Activated naive CD4-positive, alpha-beta T cell treated with anti-CD3 and anti-CD28 coated beads, Interleukin-2, amount 10 ng/mL, durations not matched to agents 7 days and 5 days (primary cell): Measurements from ENCODE around the gene IGF2BP3.

Experiments used
- CTCF ChIA-PET: fragments of 350-600 bp; sonication (Branson Sonifier 250); formaldehyde crosslinking; loops from one replicate; lab custom pipeline; 2021; ENCODE audit warnings: antibody characterized with exemption; lab: Charles Lee
- DNase-seq: peaks from one replicate; pipeline ENCODE4 v3.0.0-alpha.2; 2020
- H3K27ac Mint-ChIP-seq: one replicate; pipeline ENCODE4 v1.8.0; 2021; ENCODE audit warnings: mild to moderate bottlenecking, moderate library complexity, mixed read lengths
- H3K27me3 Mint-ChIP-seq: one replicate; pipeline ENCODE4 v1.8.0; 2021; ENCODE audit warnings: mild to moderate bottlenecking, mixed read lengths
- H3K36me3 Mint-ChIP-seq: one replicate; pipeline ENCODE4 v1.8.0; 2021; ENCODE audit warnings: mixed read lengths
- H3K4me1 Mint-ChIP-seq: one replicate; pipeline ENCODE4 v1.8.0; 2021; ENCODE audit warnings: mixed read lengths
- H3K4me3 Mint-ChIP-seq: one replicate; pipeline ENCODE4 v1.8.0; 2021; ENCODE audit warnings: mild to moderate bottlenecking, moderate library complexity, mixed read lengths
- H3K9me3 Mint-ChIP-seq: one replicate; pipeline ENCODE4 v1.8.0; 2021; ENCODE audit warnings: mixed read lengths

IGF2BP3 gene

DNA sequence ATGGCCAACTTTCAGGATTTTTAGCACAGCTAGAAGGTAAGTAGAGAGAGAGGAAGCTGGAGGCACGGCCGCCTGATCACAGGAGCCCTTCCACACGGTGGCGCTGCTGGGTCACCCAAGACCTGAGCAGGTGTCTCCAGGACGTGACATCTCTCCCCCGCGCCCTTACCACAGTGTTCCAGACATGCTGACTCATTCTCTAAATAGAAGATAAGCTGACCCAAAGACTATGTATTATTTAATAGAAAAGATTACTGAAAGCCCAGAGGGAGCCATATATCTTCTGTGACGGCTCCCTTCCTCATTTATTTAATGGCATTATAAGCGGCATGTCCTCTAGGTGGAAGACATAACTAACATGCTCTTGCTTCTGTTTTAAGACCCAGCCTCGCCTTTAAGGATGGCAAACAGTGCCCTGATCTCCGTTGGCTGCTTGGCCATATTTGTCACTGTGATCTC is 197.1 kb downstream of the IGF2BP3 start:
- CTCF ChIA-PET, result interaction anchor here (0.6 to 7.4 kb wide), 33 partner anchors 9 to 708 kb away, joined by 3 to 76 read pairs (median 5); partner anchors contain the start of genes MALSU1 and NUP42
- peaks cover 13% of the 10 kb centered on the region for H3K27me3 Mint-ChIP-seq
- H3K4me1 Mint-ChIP-seq, result peaks cover 12% of the 10 kb centered on the region
- H3K9me3 Mint-ChIP-seq, result no peaks in the 10 kb centered on the region
- H3K4me3 Mint-ChIP-seq, result peak overlapping the region; percentile 46
- no peak overlapping the region for H3K27ac Mint-ChIP-seq
- no peaks in the 10 kb centered on the region for H3K36me3 Mint-ChIP-seq
- DNase-seq, result peak; percentile 94

DNA sequence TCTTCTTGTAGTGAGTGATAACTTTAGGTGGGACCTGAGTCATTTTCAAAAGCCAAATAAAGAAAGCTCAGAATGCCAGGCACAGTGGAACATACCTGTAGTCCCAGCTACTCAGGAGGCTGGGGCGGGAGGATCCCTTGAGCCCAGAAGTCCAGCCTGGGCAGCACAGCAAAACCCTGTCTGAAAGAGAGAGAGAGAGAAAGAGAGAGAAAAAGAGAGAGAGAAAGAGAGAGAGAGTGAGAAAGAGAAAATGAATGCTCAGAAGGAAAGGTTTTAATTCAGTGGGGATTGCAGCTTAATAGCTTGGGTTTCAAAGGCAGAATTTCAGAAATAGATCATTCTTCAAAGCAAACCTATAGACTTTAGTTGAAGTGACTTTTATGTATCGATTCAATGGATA is 198.0 kb downstream of the IGF2BP3 start:
- H3K9me3 Mint-ChIP-seq, result no peaks in the 10 kb centered on the region
- peaks cover 12% of the 10 kb centered on the region for H3K4me1 Mint-ChIP-seq
- no peak overlapping the region for H3K27ac Mint-ChIP-seq
- DNase-seq, result no peak
- H3K27me3 Mint-ChIP-seq, result peaks cover 13% of the 10 kb centered on the region
- H3K4me3 Mint-ChIP-seq, result no peak overlapping the region
- CTCF ChIA-PET, result interaction anchor here (0.6 to 7.4 kb wide), 24 partner anchors 9 to 707 kb away, joined by 3 to 76 read pairs (median 8); partner anchors contain the start of gene MALSU1
- H3K36me3 Mint-ChIP-seq, result no peaks in the 10 kb centered on the region

DNA sequence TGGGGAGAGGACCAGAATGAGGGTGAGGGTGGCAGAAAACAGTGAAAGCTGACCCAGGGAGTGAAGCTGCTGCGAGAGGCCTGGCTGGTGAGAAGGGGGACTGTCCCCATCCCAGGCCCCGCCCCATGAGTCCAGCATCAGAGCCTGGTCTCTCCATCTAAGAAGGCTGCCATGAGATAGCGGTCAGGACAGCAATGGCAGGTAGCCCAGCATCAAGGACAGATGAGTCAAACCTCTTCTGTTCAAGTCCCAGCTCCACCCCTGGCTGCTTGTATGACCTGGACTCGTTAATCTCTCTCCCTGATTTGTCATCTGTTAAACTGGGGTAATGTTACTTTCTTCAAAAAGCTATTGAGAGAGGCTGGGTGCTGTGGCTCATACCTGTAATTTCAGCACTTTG is 201.5 kb downstream of the IGF2BP3 start:
- Mint-ChIP-seq H3K27ac (no peak overlapping the region), H3K36me3 (no peaks in the 10 kb centered on the region), H3K4me3 (no peak overlapping the region), H3K9me3 (no peaks in the 10 kb centered on the region), H3K4me1 (peaks cover 12% of the 10 kb centered on the region), H3K27me3 (peaks cover 13% of the 10 kb centered on the region)
- no peak for DNase-seq
- CTCF ChIA-PET, result interaction anchor here (0.9 to 2.1 kb wide), 4 partner anchors 9 to 278 kb away, joined by 3 to 8 read pairs (median 4); no protein-coding TSS in a partner anchor

DNA sequence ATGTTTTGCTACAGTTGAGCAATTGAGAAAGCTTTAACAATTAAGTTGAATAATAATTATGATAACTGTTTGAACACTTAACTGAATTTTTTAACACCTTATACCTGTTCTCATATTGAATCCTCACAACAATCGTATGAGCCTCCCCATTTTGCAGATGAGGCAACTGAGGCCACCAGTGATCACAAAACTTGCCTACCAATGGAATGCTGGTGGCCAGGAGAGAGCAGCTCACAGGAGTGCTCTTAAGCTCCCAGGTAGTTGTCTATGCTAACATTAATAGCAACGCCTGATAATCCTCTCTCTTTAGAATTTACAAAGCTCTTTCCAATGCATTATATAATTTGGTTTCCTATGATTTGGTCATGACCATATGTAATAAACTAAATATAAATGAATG is 202.1 kb downstream of the IGF2BP3 start:
- Mint-ChIP-seq H3K9me3 (no peaks in the 10 kb centered on the region), H3K27ac (no peak overlapping the region), H3K36me3 (no peaks in the 10 kb centered on the region), H3K27me3 (peaks cover 13% of the 10 kb centered on the region), H3K4me1 (peaks cover 6% of the 10 kb centered on the region), H3K4me3 (no peak overlapping the region)
- DNase-seq, result no peak
- CTCF ChIA-PET, result interaction anchor here (0.9 to 2.1 kb wide), 3 partner anchors 9 to 278 kb away, joined by 3 to 6 read pairs (median 3); no protein-coding TSS in a partner anchor

DNA sequence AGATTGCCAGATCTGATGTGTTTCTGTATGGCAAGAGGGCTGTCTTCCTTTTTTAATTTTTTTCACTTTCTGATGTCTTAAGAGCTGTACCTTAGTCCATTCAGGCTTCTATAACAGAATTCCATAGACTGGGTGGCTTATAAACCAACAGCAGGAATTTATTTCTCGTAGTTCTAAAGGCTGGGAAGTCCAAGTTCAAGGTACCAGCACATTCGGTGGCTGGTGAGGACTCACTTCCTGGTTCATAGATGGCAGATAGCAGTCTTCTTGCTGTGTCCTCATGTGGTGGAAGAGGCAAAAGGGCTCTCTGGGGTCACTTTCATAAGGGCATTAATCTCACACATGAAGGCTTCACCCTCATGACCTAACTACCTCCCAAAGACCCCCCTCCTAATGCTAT is 202.9 kb downstream of the IGF2BP3 start:
- H3K4me1 Mint-ChIP-seq, result peaks cover 2% of the 10 kb centered on the region
- H3K4me3 Mint-ChIP-seq, result no peak overlapping the region
- no peak overlapping the region for H3K27ac Mint-ChIP-seq
- H3K27me3 Mint-ChIP-seq, result peaks cover 6% of the 10 kb centered on the region
- no peaks in the 10 kb centered on the region for H3K9me3 Mint-ChIP-seq
- H3K36me3 Mint-ChIP-seq, result no peaks in the 10 kb centered on the region
- CTCF ChIA-PET, result interaction anchor here (2.1 kb wide), 1 partner anchor 8 kb away, joined by 6 read pairs; no protein-coding TSS in a partner anchor
- DNase-seq, result no peak

DNA sequence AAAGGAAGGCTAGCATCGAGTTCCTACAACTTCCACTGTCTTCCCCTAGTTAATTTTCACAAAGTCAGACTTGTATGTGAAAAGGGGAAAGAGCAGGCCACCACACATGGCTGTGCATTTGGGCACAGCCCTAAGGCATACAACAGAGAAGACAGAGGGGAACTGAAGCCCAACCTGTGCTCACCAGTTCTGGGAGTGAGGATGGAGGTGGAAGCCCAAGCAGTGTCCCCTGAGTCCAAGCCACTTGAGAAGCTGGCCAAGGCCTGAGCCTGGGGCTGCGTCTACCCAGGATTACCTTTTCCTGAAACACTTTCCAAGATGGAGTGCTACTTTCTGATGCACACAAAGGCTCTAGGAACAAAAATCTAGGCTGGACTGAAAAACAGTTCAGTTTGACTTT is 203.4 kb downstream of the IGF2BP3 start:
- H3K4me1 Mint-ChIP-seq, result no peaks in the 10 kb centered on the region
- DNase-seq, result no peak
- H3K4me3 Mint-ChIP-seq, result no peak overlapping the region
- H3K9me3 Mint-ChIP-seq, result no peaks in the 10 kb centered on the region
- CTCF ChIA-PET, result no interaction called here
- H3K36me3 Mint-ChIP-seq, result no peaks in the 10 kb centered on the region
- H3K27me3 Mint-ChIP-seq, result peaks cover 2% of the 10 kb centered on the region
- no peak overlapping the region for H3K27ac Mint-ChIP-seq

DNA sequence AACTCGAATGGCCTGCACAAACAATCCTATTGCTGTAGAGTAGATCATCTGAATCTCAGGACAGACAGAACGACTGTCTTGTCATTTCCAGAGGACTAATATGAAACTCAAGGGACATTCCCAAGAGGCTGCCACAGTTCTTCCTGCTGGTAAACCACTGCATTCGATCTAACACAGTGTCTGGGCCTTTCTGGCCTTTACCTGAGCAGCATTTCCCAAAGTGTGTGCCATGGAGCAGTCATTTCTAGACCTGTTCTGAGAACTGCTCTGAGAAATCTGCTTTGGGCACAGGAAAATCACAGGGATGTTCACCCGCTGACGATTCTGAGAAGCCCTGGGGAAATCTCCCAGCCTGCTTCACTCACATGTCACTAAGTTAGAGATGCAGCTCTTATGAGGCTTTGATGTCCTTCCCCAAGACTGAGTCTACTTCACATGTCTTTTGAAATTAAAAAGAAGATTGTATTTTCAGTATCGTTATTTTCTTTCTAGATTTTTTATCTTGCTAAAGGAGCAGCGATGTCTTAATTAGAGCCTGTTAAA is 205.3 kb downstream of the IGF2BP3 start:
- H3K9me3 Mint-ChIP-seq, result no peaks in the 10 kb centered on the region
- H3K27me3 Mint-ChIP-seq, result peaks cover 4% of the 10 kb centered on the region
- H3K27ac Mint-ChIP-seq, result no peak overlapping the region
- CTCF ChIA-PET, result interaction anchor here (0.7 to 7.9 kb wide), 3 partner anchors 9 to 179 kb away, joined by 3 to 76 read pairs (median 3); no protein-coding TSS in a partner anchor
- no peaks in the 10 kb centered on the region for H3K4me1 Mint-ChIP-seq
- no peaks in the 10 kb centered on the region for H3K36me3 Mint-ChIP-seq
- no peak for DNase-seq
- H3K4me3 Mint-ChIP-seq, result no peak overlapping the region

DNA sequence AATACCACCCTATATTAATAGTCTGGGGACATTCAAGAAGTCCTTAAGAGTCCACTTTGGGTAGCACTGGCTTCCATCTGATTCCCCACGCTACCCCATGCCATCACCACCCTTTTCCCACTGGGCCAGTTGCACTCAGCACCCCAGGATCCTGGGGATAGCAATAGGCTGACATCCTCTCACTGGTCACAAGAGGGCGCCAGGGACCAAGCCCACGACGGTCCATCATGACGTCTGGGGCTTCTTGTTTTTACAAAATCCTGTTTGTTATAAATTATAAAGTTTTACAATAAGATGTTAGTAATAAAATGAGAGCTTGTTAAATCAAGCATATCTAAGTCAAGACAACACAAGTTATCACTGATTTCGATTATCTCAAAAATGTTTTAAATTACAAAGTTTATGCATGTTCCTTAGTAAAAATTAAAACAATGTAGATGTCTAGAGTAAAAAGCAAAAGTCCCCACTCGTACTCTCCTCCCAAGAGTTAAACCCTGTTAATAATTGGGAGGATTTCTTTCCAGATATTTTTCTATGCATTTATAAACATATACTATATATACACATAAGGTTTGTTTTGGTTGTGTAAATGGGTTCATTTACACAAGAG is 208.3 kb downstream of the IGF2BP3 start:
- CTCF ChIA-PET, result interaction anchor here (0.8 to 7.9 kb wide), 6 partner anchors 9 to 254 kb away, joined by 3 to 76 read pairs (median 3); no protein-coding TSS in a partner anchor
- no peaks in the 10 kb centered on the region for H3K36me3 Mint-ChIP-seq
- no peak overlapping the region for H3K27ac Mint-ChIP-seq
- H3K4me1 Mint-ChIP-seq, result no peaks in the 10 kb centered on the region
- H3K9me3 Mint-ChIP-seq, result no peaks in the 10 kb centered on the region
- peaks cover 13% of the 10 kb centered on the region for H3K27me3 Mint-ChIP-seq
- DNase-seq, result peak; percentile 68
- no peak overlapping the region for H3K4me3 Mint-ChIP-seq

DNA sequence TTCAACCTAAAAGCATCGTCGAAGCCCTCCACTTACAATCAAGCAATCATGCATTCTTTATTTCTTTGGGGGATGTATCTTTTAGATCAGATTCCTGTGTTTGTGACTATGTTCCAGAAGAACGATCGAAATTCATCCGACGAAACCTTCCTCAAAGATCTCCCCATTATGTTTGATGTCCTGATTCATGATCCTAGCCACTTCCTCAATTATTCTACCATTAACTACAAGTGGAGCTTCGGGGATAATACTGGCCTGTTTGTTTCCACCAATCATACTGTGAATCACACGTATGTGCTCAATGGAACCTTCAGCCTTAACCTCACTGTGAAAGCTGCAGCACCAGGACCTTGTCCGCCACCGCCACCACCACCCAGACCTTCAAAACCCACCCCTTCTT is 209.9 kb downstream of the IGF2BP3 start:
- no peak for DNase-seq
- CTCF ChIA-PET, result interaction anchor here (0.7 to 7.9 kb wide), 4 partner anchors 8 to 198 kb away, joined by 3 to 76 read pairs (median 4); no protein-coding TSS in a partner anchor
- Mint-ChIP-seq H3K9me3 (no peaks in the 10 kb centered on the region), H3K27ac (no peak overlapping the region), H3K4me3 (no peak overlapping the region), H3K27me3 (peaks cover 20% of the 10 kb centered on the region), H3K4me1 (no peaks in the 10 kb centered on the region), H3K36me3 (no peaks in the 10 kb centered on the region)
